Measurements from ENCODE around the gene ASCL5.
"Not testable (repeated sequence)": the region's sequence is repeated elsewhere in the genome, so short reads cannot be mapped to it uniquely, and the experiment has no call there.

GRCh38 chr1:201163036-201163435, 36.1 kb upstream of the ASCL5 start:
- not testable (repeated sequence) for TF ChIP-seq POLR2A (IDR thresholded peaks at IDR 0.05; ENCODE audit: low read length); GATA1 (IDR thresholded peaks at IDR 0.05; ENCODE audit: low read depth, low read length)

All from erythroblast (primary cell).